ENCODE measurements around the gene CERT1.
"Not testable (repeated sequence)": the region's sequence is repeated elsewhere in the genome, so short reads cannot be mapped to it uniquely, and the experiment has no call there.

Gene CERT1

GRCh38 chr5:75512383-75513074 lies 1.1 kb upstream of the CERT1 start:
- Mint-ChIP-seq H3K36me3 (peaks cover 9% of the 10 kb centered on the region), H3K4me3 (peak overlapping the region; percentile 95), H3K9me3 (peaks cover 3% of the 10 kb centered on the region), H3K27ac (peak overlapping the region; percentile 96), H3K27me3 (no peaks in the 10 kb centered on the region), H3K4me1 (peaks cover 46% of the 10 kb centered on the region)
- ATAC-seq (ENCODE audit: low read depth) (no peak), DNase-seq (ENCODE audit: low spot score in 2 of 2) (no peak)

DNA sequence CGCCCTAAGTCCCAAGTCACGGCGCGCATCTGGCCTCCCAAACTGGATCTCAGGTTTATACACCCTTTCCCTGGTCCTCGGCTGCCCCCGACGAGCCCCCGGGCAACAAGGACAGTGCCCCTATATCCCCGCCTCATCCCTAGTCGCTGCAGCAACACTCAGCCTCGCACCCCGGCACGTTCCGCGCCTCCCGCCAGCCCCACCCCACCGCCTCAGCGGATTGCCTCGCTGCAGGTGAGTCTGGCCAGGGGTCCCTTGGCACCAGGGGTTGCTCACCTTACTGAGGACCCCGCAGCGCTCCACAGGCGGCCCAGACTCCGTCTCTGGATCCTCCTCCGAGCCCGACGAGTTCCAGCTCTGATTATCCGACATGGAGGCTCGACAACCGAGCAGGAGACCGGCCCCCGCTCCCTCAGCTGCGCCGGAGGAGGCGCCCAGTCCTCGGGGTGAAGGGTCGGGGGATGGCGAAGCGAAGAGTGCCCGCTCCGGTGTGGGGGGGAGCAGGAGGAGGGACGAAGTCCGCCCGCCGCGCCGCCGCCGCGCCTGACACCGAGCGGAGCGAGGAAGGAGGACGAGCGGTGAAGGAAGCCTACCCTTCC lies 494 bp downstream of the CERT1 start:
- H3K9me3 Mint-ChIP-seq, result peaks cover 7% of the 10 kb centered on the region
- peak in 1 of 2 donors; percentile 41 for DNase-seq (ENCODE audit: low spot score in 2 of 2)
- peak; percentile 44 for ATAC-seq (ENCODE audit: low read depth)
- peak overlapping the region; percentile 96 for H3K27ac Mint-ChIP-seq
- peak overlapping the region; percentile 95 for H3K4me3 Mint-ChIP-seq
- peaks cover 42% of the 10 kb centered on the region for H3K4me1 Mint-ChIP-seq
- no peaks in the 10 kb centered on the region for H3K27me3 Mint-ChIP-seq
- H3K36me3 Mint-ChIP-seq, result peaks cover 11% of the 10 kb centered on the region

- DNase-seq (ENCODE audit: low spot score in 2 of 2) (no peak), ATAC-seq (ENCODE audit: low read depth) (no peak)
- Mint-ChIP-seq H3K27me3 (no peaks in the 10 kb centered on the region), H3K36me3 (peaks cover 12% of the 10 kb centered on the region), H3K9me3 (peaks cover 7% of the 10 kb centered on the region), H3K4me3 (peak overlapping the region; percentile 95), H3K27ac (peak overlapping the region; percentile 96), H3K4me1 (peaks cover 42% of the 10 kb centered on the region)
These were observed 1.0 kb downstream of the CERT1 start for GRCh38 chr5:75510417-75510835.

DNA sequence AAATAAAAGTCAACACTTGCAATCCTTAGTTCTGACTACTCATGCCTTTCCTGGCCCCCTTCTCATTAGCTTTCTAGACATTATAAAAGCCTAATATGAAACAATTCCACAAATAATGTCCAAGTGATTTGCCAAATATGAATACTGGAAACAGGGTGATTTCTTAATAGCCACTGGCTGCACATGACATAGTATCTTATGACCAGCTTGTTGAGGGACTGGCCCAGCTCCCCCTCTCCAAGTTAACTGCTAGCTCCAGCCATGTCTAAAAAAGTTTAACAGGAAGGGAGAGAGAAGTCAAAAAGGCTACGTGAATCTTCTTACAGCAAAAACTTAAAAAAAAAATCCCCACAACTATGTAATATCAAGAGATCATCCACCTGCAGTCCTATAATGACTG lies 1.5 kb downstream of the CERT1 start:
- DNase-seq (ENCODE audit: low spot score in 2 of 2) (no peak), ATAC-seq (ENCODE audit: low read depth) (no peak)
- peak overlapping the region; percentile 96 for H3K27ac Mint-ChIP-seq
- H3K9me3 Mint-ChIP-seq, result peaks cover 7% of the 10 kb centered on the region
- H3K36me3 Mint-ChIP-seq, result peaks cover 14% of the 10 kb centered on the region
- no peaks in the 10 kb centered on the region for H3K27me3 Mint-ChIP-seq
- H3K4me1 Mint-ChIP-seq, result peaks cover 41% of the 10 kb centered on the region
- H3K4me3 Mint-ChIP-seq, result peak overlapping the region; percentile 77

- Mint-ChIP-seq H3K36me3 (peaks cover 16% of the 10 kb centered on the region), H3K4me3 (peak overlapping the region; percentile 77), H3K27me3 (no peaks in the 10 kb centered on the region), H3K27ac (no peak overlapping the region), H3K9me3 (peaks cover 7% of the 10 kb centered on the region), H3K4me1 (peaks cover 41% of the 10 kb centered on the region)
- ATAC-seq (ENCODE audit: low read depth), result no peak
- DNase-seq (ENCODE audit: low spot score in 2 of 2), result no peak
These were observed 1.9 kb downstream of the CERT1 start for GRCh38 chr5:75509546-75509945.

DNA sequence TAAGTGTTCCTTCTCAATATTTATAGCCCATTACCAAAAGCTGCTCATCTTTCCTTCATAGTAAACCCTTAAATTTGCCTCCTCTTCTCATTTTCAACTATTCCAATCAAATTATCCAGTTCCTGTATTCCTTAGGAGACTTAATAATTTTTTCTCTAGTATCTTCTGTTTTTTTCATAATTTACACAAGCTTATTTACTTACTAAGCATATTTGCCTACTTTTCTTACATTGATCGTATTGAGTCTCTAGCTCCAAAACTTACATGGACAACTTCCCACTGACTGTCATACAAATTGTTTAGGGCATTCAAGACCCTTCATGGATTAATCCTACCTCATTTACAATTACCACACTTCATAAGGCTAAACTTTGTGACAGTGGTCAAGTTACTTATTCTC lies 3.6 kb downstream of the CERT1 start:
- Mint-ChIP-seq H3K36me3 (peaks cover 18% of the 10 kb centered on the region), H3K4me3 (no peak overlapping the region), H3K27ac (no peak overlapping the region), H3K27me3 (no peaks in the 10 kb centered on the region), H3K4me1 (peaks cover 37% of the 10 kb centered on the region), H3K9me3 (peaks cover 7% of the 10 kb centered on the region)
- DNase-seq (ENCODE audit: low spot score in 2 of 2), result no peak
- ATAC-seq (ENCODE audit: low read depth), result no peak

GRCh38 chr5:75505112-75505511 lies 6.3 kb downstream of the CERT1 start:
- not testable (repeated sequence) for H3K9me3 Mint-ChIP-seq; H3K27me3 Mint-ChIP-seq; H3K4me3 Mint-ChIP-seq; H3K27ac Mint-ChIP-seq; DNase-seq (ENCODE audit: low spot score in 2 of 2); ATAC-seq (ENCODE audit: low read depth)
- Mint-ChIP-seq H3K4me1 (peaks cover 35% of the 10 kb centered on the region), H3K36me3 (peaks cover 30% of the 10 kb centered on the region)

- Mint-ChIP-seq H3K36me3 (peaks cover 39% of the 10 kb centered on the region), H3K4me1 (peaks cover 17% of the 10 kb centered on the region)
- not testable (repeated sequence) for ATAC-seq (ENCODE audit: low read depth); H3K4me3 Mint-ChIP-seq; H3K9me3 Mint-ChIP-seq; H3K27me3 Mint-ChIP-seq; H3K27ac Mint-ChIP-seq; DNase-seq (ENCODE audit: low spot score in 2 of 2)
These were observed 12.6 kb downstream of the CERT1 start for GRCh38 chr5:75498875-75499274.

- H3K36me3 Mint-ChIP-seq, result peaks cover 40% of the 10 kb centered on the region
- no peaks in the 10 kb centered on the region for H3K9me3 Mint-ChIP-seq
- DNase-seq (ENCODE audit: low spot score in 2 of 2) (no peak), ATAC-seq (ENCODE audit: low read depth) (no peak)
- H3K4me1 Mint-ChIP-seq, result peaks cover 15% of the 10 kb centered on the region
- no peak overlapping the region for H3K27ac Mint-ChIP-seq
- H3K27me3 Mint-ChIP-seq, result no peaks in the 10 kb centered on the region
- H3K4me3 Mint-ChIP-seq, result no peak overlapping the region
These were observed 13.1 kb downstream of the CERT1 start for GRCh38 chr5:75498208-75498777.

- no peak overlapping the region for H3K27ac Mint-ChIP-seq
- H3K9me3 Mint-ChIP-seq, result peaks cover 2% of the 10 kb centered on the region
- peaks cover 44% of the 10 kb centered on the region for H3K36me3 Mint-ChIP-seq
- DNase-seq (ENCODE audit: low spot score in 2 of 2), result no peak
- H3K4me3 Mint-ChIP-seq, result no peak overlapping the region
- no peak for ATAC-seq (ENCODE audit: low read depth)
- no peaks in the 10 kb centered on the region for H3K27me3 Mint-ChIP-seq
- peaks cover 11% of the 10 kb centered on the region for H3K4me1 Mint-ChIP-seq
These were observed 15.4 kb downstream of the CERT1 start for GRCh38 chr5:75496026-75496425.

GRCh38 chr5:75491621-75492020 lies 19.8 kb downstream of the CERT1 start:
- Mint-ChIP-seq H3K9me3 (peaks cover 8% of the 10 kb centered on the region), H3K4me1 (peaks cover 9% of the 10 kb centered on the region), H3K27ac (no peak overlapping the region), H3K4me3 (no peak overlapping the region), H3K27me3 (no peaks in the 10 kb centered on the region), H3K36me3 (peaks cover 47% of the 10 kb centered on the region)
- ATAC-seq (ENCODE audit: low read depth) (no peak), DNase-seq (ENCODE audit: low spot score in 2 of 2) (no peak)

DNA sequence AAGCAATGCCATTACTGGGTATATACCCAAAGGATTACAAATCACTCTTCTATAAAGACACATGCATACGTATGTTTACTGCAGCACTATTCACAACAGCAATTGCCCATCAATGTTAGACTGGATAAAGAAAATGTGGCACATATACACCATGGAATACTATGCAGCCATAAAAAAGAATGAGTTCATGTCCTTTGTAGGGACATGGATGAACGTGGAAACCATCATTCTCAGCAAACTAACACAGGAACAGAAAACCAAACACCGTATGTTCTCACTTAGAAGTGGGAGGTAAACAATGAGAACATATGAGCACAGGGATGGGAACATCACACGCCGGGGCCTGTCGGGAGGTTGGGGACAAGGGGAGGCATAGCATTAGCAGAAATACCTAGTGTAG lies 21.6 kb downstream of the CERT1 start:
- H3K4me3 Mint-ChIP-seq; H3K27me3 Mint-ChIP-seq; H3K27ac Mint-ChIP-seq; DNase-seq (ENCODE audit: low spot score in 2 of 2); ATAC-seq (ENCODE audit: low read depth); H3K4me1 Mint-ChIP-seq: not testable (repeated sequence)
- Mint-ChIP-seq H3K9me3 (peaks cover 11% of the 10 kb centered on the region), H3K36me3 (peaks cover 57% of the 10 kb centered on the region)

GRCh38 chr5:75484605-75485004 lies 26.8 kb downstream of the CERT1 start:
- Mint-ChIP-seq H3K9me3 (peaks cover 16% of the 10 kb centered on the region), H3K36me3 (peaks cover 64% of the 10 kb centered on the region), H3K27me3 (no peaks in the 10 kb centered on the region), H3K4me1 (peaks cover 28% of the 10 kb centered on the region), H3K4me3 (no peak overlapping the region), H3K27ac (no peak overlapping the region)
- DNase-seq (ENCODE audit: low spot score in 2 of 2) (no peak), ATAC-seq (ENCODE audit: low read depth) (no peak)

DNA sequence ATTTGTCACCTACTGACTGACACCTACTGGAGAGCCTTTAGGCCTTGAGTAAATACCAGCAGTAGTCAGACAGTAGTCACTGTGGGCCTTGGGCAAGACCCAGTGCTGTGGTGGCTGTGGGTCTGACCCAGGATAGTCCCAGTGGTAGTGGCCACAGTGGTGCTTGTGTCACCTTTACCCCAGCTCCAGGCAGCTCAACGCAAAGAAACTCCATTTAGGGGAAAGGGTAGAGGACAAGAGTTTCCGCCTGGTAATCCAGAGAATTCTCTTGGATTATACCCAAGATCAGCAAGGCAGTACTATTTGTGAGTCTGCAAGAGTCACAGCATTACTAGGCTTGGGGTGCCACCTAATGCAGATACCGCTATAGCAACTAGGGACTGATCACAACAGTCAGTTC lies 28.9 kb downstream of the CERT1 start:
- no peak for ATAC-seq (ENCODE audit: low read depth)
- Mint-ChIP-seq H3K9me3 (peaks cover 11% of the 10 kb centered on the region), H3K27me3 (no peaks in the 10 kb centered on the region), H3K4me1 (peaks cover 31% of the 10 kb centered on the region), H3K36me3 (peaks cover 60% of the 10 kb centered on the region), H3K4me3 (no peak overlapping the region), H3K27ac (no peak overlapping the region)
- DNase-seq (ENCODE audit: low spot score in 2 of 2), result no peak

All from memory B cell (primary cell).